Activated CD4-positive, alpha-beta T cell treated with anti-CD3 and anti-CD28 coated beads, Interleukin-2, amount 50 U/mL, for 1 hour (primary cell): Measurements from ENCODE around the gene MYO3B.
"Not testable (repeated sequence)": the region's sequence is repeated elsewhere in the genome, so short reads cannot be mapped to it uniquely, and the experiment has no call there.

ENCODE experiments used
- DNase-seq: peaks from one replicate; pipeline ENCODE4 v3.0.0-alpha.2; 2020

Gene MYO3B

GRCh38 chr2:170579511-170579910 lies 401.6 kb downstream of the MYO3B start:
- DNase-seq: no peak

GRCh38 chr2:170582313-170582712 lies 404.4 kb downstream of the MYO3B start:
- no peak for DNase-seq

- no peak for DNase-seq
Measured at GRCh38 chr2:170582751-170583463, 405.0 kb downstream of the MYO3B start.

- DNase-seq: no peak
Measured at GRCh38 chr2:170585067-170585466, 407.1 kb downstream of the MYO3B start.

GRCh38 chr2:170586571-170587095 lies 408.7 kb downstream of the MYO3B start:
- DNase-seq: no peak

- no peak for DNase-seq
Measured at GRCh38 chr2:170587117-170587516, 409.2 kb downstream of the MYO3B start.

- DNase-seq: no peak
Measured at GRCh38 chr2:170587922-170588321, 410.0 kb downstream of the MYO3B start.

GRCh38 chr2:170588729-170589128 lies 410.8 kb downstream of the MYO3B start:
- no peak for DNase-seq

GRCh38 chr2:170596576-170596975 lies 418.6 kb downstream of the MYO3B start:
- DNase-seq: no peak

- no peak for DNase-seq
Measured at GRCh38 chr2:170598067-170598395, 420.1 kb downstream of the MYO3B start.

GRCh38 chr2:170601489-170601888 lies 423.5 kb downstream of the MYO3B start:
- DNase-seq: no peak

GRCh38 chr2:170605862-170606261 lies 427.9 kb downstream of the MYO3B start:
- no peak for DNase-seq

GRCh38 chr2:170607171-170607570 lies 429.2 kb downstream of the MYO3B start:
- DNase-seq: no peak

GRCh38 chr2:170610615-170611014 lies 432.7 kb downstream of the MYO3B start:
- no peak for DNase-seq

GRCh38 chr2:170618948-170619347 lies 441.0 kb downstream of the MYO3B start:
- DNase-seq: not testable (repeated sequence)

- DNase-seq: not testable (repeated sequence)
Measured at GRCh38 chr2:170635094-170635493, 457.1 kb downstream of the MYO3B start.

GRCh38 chr2:170639635-170640034 lies 461.7 kb downstream of the MYO3B start:
- DNase-seq: no peak

- no peak for DNase-seq
Measured at GRCh38 chr2:170641961-170642360, 464.0 kb downstream of the MYO3B start.

- no peak for DNase-seq
Measured at GRCh38 chr2:170643346-170643745, 465.4 kb downstream of the MYO3B start.

GRCh38 chr2:170647741-170648436 lies 469.9 kb downstream of the MYO3B start:
- no peak for DNase-seq

- peak; percentile 43 for DNase-seq
Measured at GRCh38 chr2:170651624-170652325, 473.8 kb downstream of the MYO3B start.

GRCh38 chr2:170652637-170653417 lies 474.9 kb downstream of the MYO3B start:
- DNase-seq: no peak

GRCh38 chr2:170656669-170657068 lies 478.7 kb downstream of the MYO3B start:
- no peak for DNase-seq
